A673 (cell line): ENCODE results near the gene DLG2. TPM values are rescaled to one million over a fixed set of nuclear protein-coding genes. Genes with fewer than 3 reads are reported as not detected.

Experiments
- BruUV-seq: library from RNA; stranded (reverse); fragments of 400-500 nt; replicated peaks from 2 replicates; lab custom pipeline; 2021; lab: Mats Ljungman, UMichigan
- CTCF ChIA-PET: fragments of 300-600 bp; sonication (Branson Sonifier 250); formaldehyde crosslinking; loops from one replicate; lab custom pipeline; 2022; ENCODE audit warnings: antibody characterized with exemption; lab: Charles Lee
- POLR2A ChIA-PET: fragments of 300-600 bp; sonication (Branson Sonifier 250); formaldehyde crosslinking; loops from one replicate; lab custom pipeline; 2022; ENCODE audit warnings: antibody characterized with exemption; ENCODE audit not compliant: low non-redundant PET; lab: Charles Lee
- DNase-seq: peaks from one replicate; pipeline ENCODE4 v3.0.0-alpha.2; 2015; ENCODE audit warnings: low spot score
- H3K27ac ChIP-seq: fragments of 200-600 bp; sonication (generic); 2 replicates; pipeline ENCODE4 v1.5.1; 2016; ENCODE audit warnings: mixed run types, low read depth, mild to moderate bottlenecking, mixed read lengths, antibody characterized with exemption, low read length; ENCODE audit not compliant: poor library complexity, severe bottlenecking
- H3K27me3 ChIP-seq: fragments of 200-600 bp; sonication (generic); replicated peaks from 2 replicates; pipeline ENCODE4 v1.6.1; 2017; ENCODE audit warnings: mixed run types, low read depth, mild to moderate bottlenecking, mixed read lengths, antibody characterized with exemption, low read length; ENCODE audit not compliant: insufficient read depth, poor library complexity
- H3K36me3 ChIP-seq: fragments of 200-600 bp; sonication (generic); 2 replicates; pipeline ENCODE4 v1.6.1; 2016; ENCODE audit warnings: mixed run types, mild to moderate bottlenecking, mixed read lengths, antibody characterized with exemption, low read length; ENCODE audit not compliant: insufficient read depth, poor library complexity, severe bottlenecking
- H3K4me1 ChIP-seq: fragments of 200-600 bp; sonication (generic); 2 replicates; pipeline ENCODE4 v1.6.1; 2017; ENCODE audit warnings: mixed run types, mild to moderate bottlenecking, mixed read lengths, antibody characterized with exemption, low read length; ENCODE audit not compliant: insufficient read depth, poor library complexity, severe bottlenecking
- H3K4me3 ChIP-seq: fragments of 200-600 bp; sonication (generic); 2 replicates; pipeline ENCODE4 v1.5.1; 2016; ENCODE audit warnings: low read depth, mixed run types, mild to moderate bottlenecking, mixed read lengths, low read length; ENCODE audit not compliant: poor library complexity, severe bottlenecking
- H3K9me3 ChIP-seq: fragments of 200-600 bp; sonication (generic); 2 replicates; pipeline ENCODE4 v1.6.1; 2016; ENCODE audit warnings: mixed run types, low read depth, mild to moderate bottlenecking, mixed read lengths, antibody characterized with exemption, low read length; ENCODE audit not compliant: poor library complexity, severe bottlenecking
- CTCF ChIP-seq: fragments of 300-800, 200-600 bp; sonication (generic); conservative IDR thresholded peaks from 2 replicates; pipeline ENCODE4 v1.5.1; 2017; ENCODE audit warnings: low read depth, mild to moderate bottlenecking, antibody characterized with exemption, low read length, moderate library complexity, mixed read lengths
- EZH2 ChIP-seq: fragments of 200-600 bp; sonication (generic); IDR thresholded peaks from 2 replicates; pipeline ENCODE4 v1.6.1; 2017; ENCODE audit warnings: borderline replicate concordance, low read depth, mild to moderate bottlenecking, mixed read lengths, antibody characterized with exemption, low read length; ENCODE audit not compliant: poor library complexity, severe bottlenecking
- intact Hi-C: fragments of 100-400 bp; cut with micrococcal nuclease; formaldehyde crosslinking; loops from one replicate; pipeline ENCODE4 v1.10.0; 2022; ENCODE audit not compliant: unreplicated experiment
- total RNA-seq: library from RNA; stranded (reverse); gene quantifications from 2 replicates; pipeline ENCODE4 v1.2.3, GENCODE V29; 2021

The DLG2 gene
- total RNA-seq, 1 experiment from 2014 or later, result 277 TPM

GRCh38 chr11:84800755-84801346, 826.3 kb downstream of the DLG2 start:
- intact Hi-C loops, result loop anchor here (2.0 kb wide), 1 partner anchor 790 kb away; no protein-coding TSS in a partner anchor
- H3K27me3 ChIP-seq, result no peaks in the 10 kb centered on the region

GRCh38 chr11:84799112-84799511, 828.0 kb downstream of the DLG2 start:
- H3K4me3 ChIP-seq, result no peak overlapping the region
- ChIA-PET POLR2A (no interaction called here), CTCF (no interaction called here)
- no peak for DNase-seq
- intact Hi-C loops, result no loop called here
- H3K27ac ChIP-seq, result no peak overlapping the region
- H3K9me3 ChIP-seq, result no peaks in the 10 kb centered on the region
- H3K4me1 ChIP-seq, result no peaks in the 10 kb centered on the region
- TF ChIP-seq EZH2 (no peak), CTCF (no peak)
- BruUV-seq, result no TSS peak
- no peaks in the 10 kb centered on the region for H3K27me3 ChIP-seq
- H3K36me3 ChIP-seq, result no peaks in the 10 kb centered on the region

More at GRCh38 chr11:84800755-84801346, 826.3 kb downstream of the DLG2 start:
- no peak overlapping the region for H3K4me3 ChIP-seq
- BruUV-seq, result no TSS peak
- H3K36me3 ChIP-seq, result no peaks in the 10 kb centered on the region
- no peak overlapping the region for H3K27ac ChIP-seq
- H3K4me1 ChIP-seq, result no peaks in the 10 kb centered on the region
- ChIA-PET CTCF (no interaction called here), POLR2A (no interaction called here)
- peak; percentile 26 for DNase-seq
- H3K9me3 ChIP-seq, result no peaks in the 10 kb centered on the region
- TF ChIP-seq EZH2, result no peak
- peak; percentile 47; the same call in 1 of the 2 replicates for TF ChIP-seq CTCF

- BruUV-seq, result no TSS peak
- Histone ChIP-seq H3K36me3 (no peaks in the 10 kb centered on the region), H3K27me3 (no peaks in the 10 kb centered on the region), H3K27ac (no peak overlapping the region), H3K4me3 (no peak overlapping the region), H3K9me3 (no peaks in the 10 kb centered on the region), H3K4me1 (no peaks in the 10 kb centered on the region)
- no peak for DNase-seq
- CTCF ChIA-PET, result no interaction called here
- TF ChIP-seq EZH2 (no peak), CTCF (no peak)
- POLR2A ChIA-PET, result no interaction called here
- intact Hi-C loops, result no loop called here
Observed at GRCh38 chr11:84795698-84796097, 831.4 kb downstream of the DLG2 start.
